HG02588 (cell line): ENCODE measurements around the gene OBSCN.

Source experiments
- ATAC-seq: cut with Tn5 transposase; IDR thresholded peaks from one replicate; pipeline ENCODE4 v1.9.1; 2021; ENCODE audit warnings: mild to moderate bottlenecking, moderate library complexity; ENCODE audit not compliant: unreplicated experiment

OBSCN gene

GRCh38 chr1:228394571-228395394, 186.9 kb downstream of the OBSCN start:
- ATAC-seq, result no peak

- no peak for ATAC-seq
Observed at GRCh38 chr1:228396770-228397662, 189.2 kb downstream of the OBSCN start.

DNA sequence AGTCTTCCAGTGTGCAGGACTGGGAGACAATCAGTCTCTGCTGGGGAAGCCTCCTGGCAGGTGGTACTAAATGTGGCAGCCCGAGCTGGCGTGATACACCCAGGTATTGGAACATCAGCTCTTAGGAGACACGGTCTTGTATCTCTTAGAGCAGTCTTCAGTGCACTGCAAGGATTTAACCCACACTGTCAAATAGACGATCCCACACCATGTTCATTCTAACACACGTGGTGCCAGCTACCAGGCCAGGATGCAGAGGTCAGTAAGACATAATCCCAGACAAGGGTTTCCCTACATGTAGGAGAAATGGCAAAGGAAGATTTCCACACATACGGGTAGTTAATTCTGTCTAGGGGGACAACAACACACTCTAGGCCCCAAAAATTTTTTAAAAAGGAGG, 190.1 kb downstream of the OBSCN start:
- no peak for ATAC-seq

- no peak for ATAC-seq
Observed at GRCh38 chr1:228398741-228399461, 191.1 kb downstream of the OBSCN start.

DNA sequence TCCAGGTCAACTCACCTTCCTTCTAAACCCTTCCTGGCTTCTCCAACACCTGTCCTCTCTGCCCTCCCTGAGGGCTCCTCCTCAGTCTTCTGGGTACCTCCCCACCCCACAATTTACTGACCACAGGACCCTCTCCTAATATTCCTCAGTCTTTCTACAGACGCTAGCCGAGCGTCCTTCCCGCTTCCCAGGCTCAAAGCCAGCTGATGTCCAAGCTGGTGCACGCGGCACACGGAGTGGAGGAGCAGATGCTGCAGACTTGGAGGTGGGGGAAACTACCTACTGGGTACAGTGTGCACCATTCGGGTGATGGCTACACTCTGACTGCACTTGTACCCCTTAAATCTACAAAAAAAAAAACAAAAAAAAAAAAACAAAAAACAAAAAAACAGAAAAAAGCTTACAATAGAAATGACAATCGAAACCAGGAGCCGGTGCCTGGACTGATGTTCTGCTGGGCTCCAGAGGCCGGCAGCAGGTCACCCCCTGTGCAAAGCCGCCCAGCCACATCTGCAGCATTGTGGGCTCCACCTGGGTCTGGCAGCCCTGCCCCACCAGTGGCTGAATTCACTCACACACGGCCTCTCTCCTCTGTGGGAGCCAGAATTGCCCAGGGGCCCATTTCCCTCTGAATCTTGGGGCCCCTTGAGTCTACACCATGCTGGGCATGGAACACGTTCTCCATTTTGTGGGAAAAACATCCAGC, 191.8 kb downstream of the OBSCN start:
- no peak for ATAC-seq

DNA sequence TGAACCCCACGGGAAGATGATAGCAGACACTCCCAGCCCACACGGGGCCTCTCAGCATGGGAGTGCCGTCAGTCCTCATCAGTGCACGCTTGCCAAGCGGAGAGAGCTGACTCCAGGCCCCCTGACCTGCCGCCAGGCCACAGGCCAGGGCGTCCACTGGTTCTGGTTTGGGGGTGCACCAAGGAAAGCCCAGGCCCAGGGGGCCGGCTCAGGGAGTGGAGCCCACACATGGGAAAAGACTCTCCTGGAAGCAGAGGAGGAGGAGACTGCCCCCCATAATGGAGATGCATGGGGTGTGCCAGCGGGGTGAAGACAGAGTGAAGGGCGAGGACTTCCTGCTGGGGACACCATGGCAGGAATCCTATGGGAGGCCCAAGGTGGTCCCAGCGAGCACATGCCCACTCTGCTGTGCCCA, 192.4 kb downstream of the OBSCN start:
- no peak for ATAC-seq

- no peak for ATAC-seq
Observed at GRCh38 chr1:228400692-228401454, 193.0 kb downstream of the OBSCN start.

- ATAC-seq, result no peak
Observed at GRCh38 chr1:228401782-228402640, 194.2 kb downstream of the OBSCN start.

- ATAC-seq, result no peak
Observed at GRCh38 chr1:228402641-228403025, 194.8 kb downstream of the OBSCN start.

DNA sequence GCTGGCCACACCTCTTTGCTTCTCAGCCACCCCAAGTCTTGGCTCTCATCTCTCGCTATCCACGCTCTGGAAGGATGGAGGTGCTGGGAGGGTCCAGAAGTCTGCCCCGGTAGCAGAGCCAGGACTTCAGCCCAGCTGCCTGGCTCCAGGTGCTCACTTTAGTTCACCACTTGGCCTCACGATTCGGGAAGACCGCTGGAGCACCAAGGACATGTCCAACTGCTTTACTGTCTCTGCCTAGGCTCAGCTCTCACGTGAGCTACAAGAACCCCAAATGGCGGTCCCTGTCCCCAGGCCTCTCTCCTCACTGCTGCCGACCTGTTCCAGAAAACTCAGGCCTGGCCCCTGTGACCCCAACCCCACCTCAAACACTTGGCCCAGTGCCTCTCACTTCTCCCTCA, 195.4 kb downstream of the OBSCN start:
- ATAC-seq, result no peak

GRCh38 chr1:228404107-228404720, 196.4 kb downstream of the OBSCN start:
- ATAC-seq, result no peak

DNA sequence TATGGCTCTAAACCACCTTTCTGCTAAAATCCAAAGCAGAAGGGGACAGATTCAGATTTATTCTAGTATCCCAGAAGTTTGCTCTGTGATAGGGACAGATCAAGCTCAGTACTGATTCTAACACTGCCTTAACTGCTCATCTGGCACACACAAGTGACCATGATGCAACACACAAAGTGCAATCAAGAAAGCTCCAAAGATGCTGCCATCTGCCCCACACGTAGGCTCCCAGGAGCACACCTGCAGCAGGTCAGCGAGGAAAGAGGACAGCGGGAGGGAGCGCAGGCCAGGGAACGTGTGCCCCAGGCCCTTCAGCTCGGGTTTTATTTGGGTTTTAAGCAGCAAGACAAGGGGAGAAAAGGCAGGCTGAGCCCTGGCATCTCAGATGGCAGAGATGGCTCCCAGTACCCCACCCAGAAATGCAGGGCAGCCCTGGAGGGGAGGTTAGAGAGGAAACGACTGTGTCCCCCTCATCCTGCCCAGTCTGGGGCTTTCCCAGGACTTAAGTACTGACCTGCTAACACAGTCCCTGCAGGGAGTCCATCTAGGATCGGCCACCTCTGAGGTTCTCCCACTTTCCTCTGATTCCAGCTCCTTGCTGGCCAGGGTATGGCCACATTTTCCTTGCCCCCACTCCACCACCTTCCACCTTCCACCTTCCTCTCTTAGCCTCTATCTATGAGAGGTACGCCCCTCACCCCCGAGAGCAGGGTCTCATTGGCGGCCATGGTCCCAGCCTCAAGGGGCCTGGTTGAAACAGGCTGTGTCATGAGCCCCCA, 197.5 kb downstream of the OBSCN start:
- no peak for ATAC-seq

- no peak for ATAC-seq
Observed at GRCh38 chr1:228405979-228406228, 198.1 kb downstream of the OBSCN start.

DNA sequence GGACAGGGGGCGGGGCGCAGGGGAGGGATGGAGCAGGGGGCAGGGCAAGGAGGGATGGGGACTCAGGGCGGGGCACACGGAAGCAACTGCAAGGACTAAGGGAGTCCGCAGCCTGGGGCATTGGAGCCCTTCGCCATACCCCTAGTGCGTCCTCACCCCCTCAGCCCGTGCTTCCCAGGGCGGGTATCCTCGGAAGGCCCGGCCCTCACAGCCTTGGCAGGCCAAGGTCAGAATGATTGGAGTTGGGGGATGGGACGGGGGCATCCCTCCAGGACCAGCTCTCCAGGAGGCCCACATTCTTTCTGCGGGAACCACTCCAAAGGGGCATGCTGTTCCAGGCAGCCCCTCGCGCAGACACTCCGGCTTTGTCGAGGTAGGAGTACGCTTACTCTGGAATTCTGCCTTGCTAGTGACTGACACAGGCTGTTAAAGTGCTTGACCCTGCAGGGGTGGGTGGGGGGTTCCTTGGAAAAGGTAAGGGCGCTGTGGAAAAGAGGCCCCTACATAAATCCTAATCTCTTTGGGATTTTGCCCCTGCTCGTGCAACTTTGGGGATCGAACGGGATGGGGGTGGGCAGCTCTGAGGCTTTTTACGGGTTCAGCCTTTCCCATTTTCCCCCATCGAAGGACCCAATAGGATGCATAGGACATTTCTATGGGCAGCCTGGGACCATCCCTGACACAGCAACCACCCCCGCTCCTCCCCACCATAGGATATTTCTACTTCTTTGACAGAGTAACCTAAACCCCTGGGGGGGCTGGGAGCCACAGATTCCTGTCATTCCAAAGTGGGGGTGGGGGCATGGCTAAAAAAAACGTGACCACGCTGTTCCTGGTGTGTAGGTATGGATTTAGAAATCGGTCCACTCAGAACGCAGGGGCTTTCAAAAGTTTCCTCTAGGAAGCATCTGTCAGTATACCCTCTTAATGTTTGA, 199.5 kb downstream of the OBSCN start:
- ATAC-seq, result no peak

DNA sequence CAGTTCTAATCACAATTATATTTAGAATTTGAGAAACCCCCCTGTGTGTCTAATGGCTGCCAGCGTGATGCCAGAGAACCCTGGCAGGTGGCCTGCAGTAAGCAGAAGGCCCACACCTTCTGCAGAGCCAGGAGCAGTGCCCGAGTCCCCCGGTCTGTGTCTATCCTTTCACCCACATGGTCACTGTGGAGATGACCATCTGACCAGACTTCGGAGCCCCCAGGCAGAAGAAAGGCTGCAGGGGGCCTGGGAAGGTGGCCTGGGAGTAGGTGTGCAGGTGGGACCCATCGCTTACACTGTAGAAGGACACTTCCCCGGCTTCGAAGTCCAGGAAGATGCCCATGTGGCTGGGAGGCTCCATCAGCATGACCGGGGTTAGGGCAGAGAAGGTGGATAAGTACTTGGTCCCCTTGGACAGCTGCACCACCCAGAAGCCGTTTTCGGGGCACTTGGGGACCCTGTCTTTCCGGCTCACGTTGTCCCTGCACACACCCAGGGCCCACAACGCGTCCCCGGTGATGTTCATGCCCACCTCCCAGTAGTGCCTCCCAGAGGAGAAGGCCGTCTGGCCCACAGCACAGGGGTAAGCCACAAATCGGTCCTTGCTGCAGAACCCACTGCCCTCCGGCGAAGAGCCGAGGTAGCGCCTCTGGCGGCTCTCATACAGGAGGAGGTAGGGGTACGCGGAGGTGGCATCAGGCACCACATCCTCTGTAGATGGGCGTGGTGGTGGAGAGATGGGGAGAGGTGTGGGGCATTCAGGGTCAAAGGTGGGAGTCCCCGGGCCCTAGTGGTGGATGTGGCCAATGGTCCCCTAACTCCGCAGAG, 200.4 kb downstream of the OBSCN start:
- ATAC-seq, result no peak
